Neural cell (in vitro differentiated cells): ENCODE measurements around the gene DSCAML1. TPM values are rescaled to one million over a fixed set of nuclear protein-coding genes. Genes with fewer than 3 reads are reported as not detected.

Source experiments
- H2AFZ ChIP-seq: fragments of 200-600, 300-800 bp; sonication (generic), shearing (Covaris generic); 2 replicates; pipeline ENCODE4 v1.6.0; 2014; ENCODE audit warnings: low read depth, mild to moderate bottlenecking, antibody characterized with exemption, low read length, moderate library complexity
- H3F3A ChIP-seq: fragments of 200-600 bp; shearing (Covaris generic); 2 replicates; pipeline ENCODE4 v1.6.1; 2016; ENCODE audit warnings: mild to moderate bottlenecking, moderate library complexity, mixed read lengths, antibody characterized with exemption, low read length; ENCODE audit not compliant: insufficient read depth, poor library complexity, severe bottlenecking
- H3K27ac ChIP-seq: fragments of 200-600, 300-800 bp; sonication (generic), shearing (Covaris generic); 2 replicates; pipeline ENCODE4 v1.5.1; 2014; ENCODE audit warnings: mild to moderate bottlenecking, low read length, moderate library complexity
- H3K27me3 ChIP-seq: fragments of 300-800, 200-600 bp; sonication (generic), shearing (Covaris generic); 2 replicates; pipeline ENCODE4 v1.6.0; 2014; ENCODE audit warnings: mild to moderate bottlenecking, low read depth, low read length, moderate library complexity; ENCODE audit not compliant: insufficient read depth
- H3K36me3 ChIP-seq: fragments of 300-800, 200-600 bp; sonication (generic), shearing (Covaris generic); 2 replicates; pipeline ENCODE4 v1.5.1; 2014; ENCODE audit warnings: mild to moderate bottlenecking, antibody characterized with exemption, low read length, moderate library complexity; ENCODE audit not compliant: insufficient read depth
- H3K4me2 ChIP-seq: fragments of 300-800, 200-600 bp; sonication (generic), shearing (Covaris generic); 2 replicates; pipeline ENCODE4 v1.6.0; 2014; ENCODE audit warnings: mild to moderate bottlenecking, low read length
- H3K4me3 ChIP-seq: fragments of 300-800, 200-600 bp; sonication (generic), shearing (Covaris generic); 2 replicates; pipeline ENCODE4 v1.5.1; 2014; ENCODE audit warnings: mild to moderate bottlenecking, low read length, moderate library complexity
- H3K79me2 ChIP-seq: fragments of 200-600 bp; shearing (Covaris generic); replicated peaks from 2 replicates; pipeline ENCODE4 v1.6.0; 2014; ENCODE audit warnings: mild to moderate bottlenecking, low read length, moderate library complexity; ENCODE audit not compliant: insufficient read depth
- H3K9ac ChIP-seq: fragments of 300-800, 200-600 bp; sonication (generic), shearing (Covaris generic); 2 replicates; pipeline ENCODE4 v1.6.1; 2016; ENCODE audit warnings: mild to moderate bottlenecking, low read length, mixed read lengths
- H3K9me2 ChIP-seq: fragments of 200-600 bp; shearing (Covaris generic); 2 replicates; pipeline ENCODE4 v1.6.1; 2016; ENCODE audit warnings: mild to moderate bottlenecking, low read length, mixed read lengths; ENCODE audit not compliant: insufficient read depth
- H3K9me3 ChIP-seq: fragments of 200-600, 300-800 bp; sonication (generic), shearing (Covaris generic); 2 replicates; pipeline ENCODE4 v1.6.1; 2016; ENCODE audit warnings: mild to moderate bottlenecking, mixed run types, low read length, moderate library complexity, mixed read lengths
- H4K20me1 ChIP-seq: fragments of 200-600 bp; shearing (Covaris generic); 2 replicates; pipeline ENCODE4 v1.6.1; 2016; ENCODE audit warnings: mild to moderate bottlenecking, mixed run types; ENCODE audit not compliant: insufficient read depth
- EP300 ChIP-seq: fragments of 450-650 bp; conservative IDR thresholded peaks from 2 replicates; pipeline ENCODE4 v1.6.1; 2014; ENCODE audit warnings: antibody characterized with exemption, mild to moderate bottlenecking, moderate library complexity; ENCODE audit not compliant: poor library complexity, severe bottlenecking
- EZH2 ChIP-seq: fragments of 200-600, 300-800 bp; shearing (Covaris generic), sonication (generic); IDR thresholded peaks from 2 replicates; pipeline ENCODE4 v1.6.1; 2014; ENCODE audit warnings: antibody characterized with exemption, low read length, borderline replicate concordance, mild to moderate bottlenecking; ENCODE audit not compliant: insufficient read depth, poor library complexity, severe bottlenecking
- MXI1 ChIP-seq: fragments of 450-650 bp; conservative IDR thresholded peaks from 2 replicates; pipeline ENCODE4 v1.6.1; 2014; ENCODE audit warnings: antibody characterized with exemption, mild to moderate bottlenecking; ENCODE audit not compliant: poor library complexity, severe bottlenecking
- POLR2AphosphoS5 ChIP-seq: IDR thresholded peaks from 2 replicates; pipeline ENCODE4 v1.6.1; 2012
- RAD21 ChIP-seq: fragments of 450-650 bp; conservative IDR thresholded peaks from 2 replicates; pipeline ENCODE4 v1.6.1; 2014; ENCODE audit warnings: antibody characterized with exemption, mild to moderate bottlenecking, moderate library complexity
- SMC3 ChIP-seq: fragments of 450-650 bp; conservative IDR thresholded peaks from 2 replicates; pipeline ENCODE4 v1.6.1; 2014; ENCODE audit warnings: antibody characterized with exemption, mild to moderate bottlenecking, moderate library complexity; ENCODE audit not compliant: poor library complexity
- TAF1 ChIP-seq: IDR thresholded peaks from 2 replicates; pipeline ENCODE4 v1.6.1; 2012; ENCODE audit warnings: low read depth
- polyA plus RNA-seq: library from polyadenylated mRNA; depleted of rRNA; stranded (reverse); fragments of >200 nt; gene quantifications from 2 replicates; pipeline ENCODE4 v1.2.3, GENCODE V29; 2014
- TF ChIP-seq, protein P1 (sequence below): IDR thresholded peaks from 2 replicates; pipeline ENCODE4 v1.6.1; 2012; ENCODE audit warnings: borderline replicate concordance
- TF ChIP-seq, protein P2 (sequence below): fragments of 450-650 bp; IDR thresholded peaks from 2 replicates; pipeline ENCODE4 v1.5.1; 2014; ENCODE audit warnings: antibody characterized with exemption, mild to moderate bottlenecking, moderate library complexity; ENCODE audit not compliant: poor library complexity, severe bottlenecking

DSCAML1 gene
- polyA plus RNA-seq, 1 donor from 2014 or later: 1.3 TPM

DNA sequence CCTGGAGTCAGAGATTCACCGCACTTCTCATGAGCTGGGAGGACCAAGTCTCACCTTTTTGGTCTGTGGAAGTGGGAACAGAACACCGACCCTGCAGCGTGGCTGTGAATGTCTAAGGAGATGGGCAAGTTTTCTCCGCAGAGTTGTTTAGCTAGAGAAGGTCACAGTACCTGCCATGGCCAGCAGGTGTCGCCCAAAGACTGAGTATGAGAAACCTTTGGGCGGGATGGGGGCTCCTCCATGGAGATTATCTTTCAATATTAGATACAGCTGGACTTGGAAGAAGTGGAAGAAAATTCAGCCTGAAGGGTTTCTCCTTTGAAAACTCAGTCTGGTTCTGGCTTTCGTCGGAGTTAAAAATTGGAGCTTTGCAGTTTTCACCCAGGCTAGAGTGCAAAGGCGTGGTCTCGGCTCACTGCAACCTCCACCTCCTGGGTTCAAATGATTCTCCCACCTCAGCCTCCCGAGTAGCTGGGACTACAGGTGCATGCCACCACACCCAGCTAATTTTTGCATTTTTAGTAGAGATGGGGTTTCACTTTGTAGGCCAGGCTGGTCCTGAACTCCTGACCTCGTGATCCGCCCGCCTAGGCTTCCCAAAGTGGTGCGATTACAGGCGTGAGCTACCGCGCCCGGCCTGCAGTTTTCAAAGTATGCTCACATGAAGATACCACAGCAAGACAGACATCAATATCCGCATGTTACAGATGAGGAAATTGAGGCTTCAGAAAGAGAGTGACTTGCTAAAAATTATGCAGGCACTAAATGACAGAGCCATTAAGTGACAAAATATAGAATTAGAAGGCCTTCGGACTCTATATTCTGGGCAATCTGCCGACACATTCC is 10.7 kb upstream of the DSCAML1 start:
- no peaks in the 10 kb centered on the region for H3K9me3 ChIP-seq
- no peak overlapping the region for H3K27ac ChIP-seq
- TF ChIP-seq RAD21 (peak; percentile 76), EZH2 (no peak), POLR2AphosphoS5 (no peak), TAF1 (no peak), MXI1 (no peak), SMC3 (peak; percentile 79), EP300 (no peak)
- TF ChIP-seq, protein P1, sequence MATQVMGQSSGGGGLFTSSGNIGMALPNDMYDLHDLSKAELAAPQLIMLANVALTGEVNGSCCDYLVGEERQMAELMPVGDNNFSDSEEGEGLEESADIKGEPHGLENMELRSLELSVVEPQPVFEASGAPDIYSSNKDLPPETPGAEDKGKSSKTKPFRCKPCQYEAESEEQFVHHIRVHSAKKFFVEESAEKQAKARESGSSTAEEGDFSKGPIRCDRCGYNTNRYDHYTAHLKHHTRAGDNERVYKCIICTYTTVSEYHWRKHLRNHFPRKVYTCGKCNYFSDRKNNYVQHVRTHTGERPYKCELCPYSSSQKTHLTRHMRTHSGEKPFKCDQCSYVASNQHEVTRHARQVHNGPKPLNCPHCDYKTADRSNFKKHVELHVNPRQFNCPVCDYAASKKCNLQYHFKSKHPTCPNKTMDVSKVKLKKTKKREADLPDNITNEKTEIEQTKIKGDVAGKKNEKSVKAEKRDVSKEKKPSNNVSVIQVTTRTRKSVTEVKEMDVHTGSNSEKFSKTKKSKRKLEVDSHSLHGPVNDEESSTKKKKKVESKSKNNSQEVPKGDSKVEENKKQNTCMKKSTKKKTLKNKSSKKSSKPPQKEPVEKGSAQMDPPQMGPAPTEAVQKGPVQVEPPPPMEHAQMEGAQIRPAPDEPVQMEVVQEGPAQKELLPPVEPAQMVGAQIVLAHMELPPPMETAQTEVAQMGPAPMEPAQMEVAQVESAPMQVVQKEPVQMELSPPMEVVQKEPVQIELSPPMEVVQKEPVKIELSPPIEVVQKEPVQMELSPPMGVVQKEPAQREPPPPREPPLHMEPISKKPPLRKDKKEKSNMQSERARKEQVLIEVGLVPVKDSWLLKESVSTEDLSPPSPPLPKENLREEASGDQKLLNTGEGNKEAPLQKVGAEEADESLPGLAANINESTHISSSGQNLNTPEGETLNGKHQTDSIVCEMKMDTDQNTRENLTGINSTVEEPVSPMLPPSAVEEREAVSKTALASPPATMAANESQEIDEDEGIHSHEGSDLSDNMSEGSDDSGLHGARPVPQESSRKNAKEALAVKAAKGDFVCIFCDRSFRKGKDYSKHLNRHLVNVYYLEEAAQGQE: no peak
- TF ChIP-seq, protein P2, sequence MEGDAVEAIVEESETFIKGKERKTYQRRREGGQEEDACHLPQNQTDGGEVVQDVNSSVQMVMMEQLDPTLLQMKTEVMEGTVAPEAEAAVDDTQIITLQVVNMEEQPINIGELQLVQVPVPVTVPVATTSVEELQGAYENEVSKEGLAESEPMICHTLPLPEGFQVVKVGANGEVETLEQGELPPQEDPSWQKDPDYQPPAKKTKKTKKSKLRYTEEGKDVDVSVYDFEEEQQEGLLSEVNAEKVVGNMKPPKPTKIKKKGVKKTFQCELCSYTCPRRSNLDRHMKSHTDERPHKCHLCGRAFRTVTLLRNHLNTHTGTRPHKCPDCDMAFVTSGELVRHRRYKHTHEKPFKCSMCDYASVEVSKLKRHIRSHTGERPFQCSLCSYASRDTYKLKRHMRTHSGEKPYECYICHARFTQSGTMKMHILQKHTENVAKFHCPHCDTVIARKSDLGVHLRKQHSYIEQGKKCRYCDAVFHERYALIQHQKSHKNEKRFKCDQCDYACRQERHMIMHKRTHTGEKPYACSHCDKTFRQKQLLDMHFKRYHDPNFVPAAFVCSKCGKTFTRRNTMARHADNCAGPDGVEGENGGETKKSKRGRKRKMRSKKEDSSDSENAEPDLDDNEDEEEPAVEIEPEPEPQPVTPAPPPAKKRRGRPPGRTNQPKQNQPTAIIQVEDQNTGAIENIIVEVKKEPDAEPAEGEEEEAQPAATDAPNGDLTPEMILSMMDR: peak; percentile 78
- no peak overlapping the region for H3K9ac ChIP-seq
- no peak overlapping the region for H2AFZ ChIP-seq
- H3K27me3 ChIP-seq: no peaks in the 10 kb centered on the region
- H3K79me2 ChIP-seq: no peaks in the 10 kb centered on the region
- no peaks in the 10 kb centered on the region for H4K20me1 ChIP-seq
- H3K36me3 ChIP-seq: no peaks in the 10 kb centered on the region
- no peak overlapping the region for H3K4me3 ChIP-seq
- H3F3A ChIP-seq: no peaks in the 10 kb centered on the region
- no peak overlapping the region for H3K4me2 ChIP-seq
- H3K9me2 ChIP-seq: no peaks in the 10 kb centered on the region

DNA sequence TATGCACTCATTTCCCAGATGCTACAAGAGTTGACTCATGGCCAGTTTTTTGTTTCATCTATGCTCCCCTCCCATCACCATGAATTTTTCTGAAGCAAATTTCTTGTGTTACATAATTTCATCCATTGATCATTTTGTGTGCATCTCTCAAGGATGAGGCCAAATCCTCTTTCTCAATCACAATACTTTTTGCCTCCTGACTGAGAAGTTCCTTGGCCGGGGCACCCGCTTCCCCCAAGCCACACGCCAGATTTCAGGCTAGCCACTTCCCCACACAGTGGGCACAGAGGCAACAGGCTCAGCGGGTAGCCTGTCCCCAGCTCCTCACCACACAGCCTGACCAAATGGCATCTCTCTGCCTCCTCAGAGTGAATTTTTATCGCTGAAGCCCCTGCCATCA is 9.8 kb upstream of the DSCAML1 start:
- Histone ChIP-seq H3K9ac (no peak overlapping the region), H3K36me3 (no peaks in the 10 kb centered on the region), H3K9me2 (no peaks in the 10 kb centered on the region), H3K27me3 (no peaks in the 10 kb centered on the region), H3K79me2 (no peaks in the 10 kb centered on the region), H3K4me3 (no peak overlapping the region), H4K20me1 (no peaks in the 10 kb centered on the region), H2AFZ (no peak overlapping the region), H3F3A (no peaks in the 10 kb centered on the region), H3K9me3 (no peaks in the 10 kb centered on the region), H3K27ac (no peak overlapping the region), H3K4me2 (no peak overlapping the region)
- TF ChIP-seq RAD21 (no peak), MXI1 (no peak), EP300 (no peak)
- TF ChIP-seq, protein P2: no peak
- TF ChIP-seq, protein P1: no peak
